Measurements from ENCODE around the gene LUC7L3.

The LUC7L3 gene

DNA sequence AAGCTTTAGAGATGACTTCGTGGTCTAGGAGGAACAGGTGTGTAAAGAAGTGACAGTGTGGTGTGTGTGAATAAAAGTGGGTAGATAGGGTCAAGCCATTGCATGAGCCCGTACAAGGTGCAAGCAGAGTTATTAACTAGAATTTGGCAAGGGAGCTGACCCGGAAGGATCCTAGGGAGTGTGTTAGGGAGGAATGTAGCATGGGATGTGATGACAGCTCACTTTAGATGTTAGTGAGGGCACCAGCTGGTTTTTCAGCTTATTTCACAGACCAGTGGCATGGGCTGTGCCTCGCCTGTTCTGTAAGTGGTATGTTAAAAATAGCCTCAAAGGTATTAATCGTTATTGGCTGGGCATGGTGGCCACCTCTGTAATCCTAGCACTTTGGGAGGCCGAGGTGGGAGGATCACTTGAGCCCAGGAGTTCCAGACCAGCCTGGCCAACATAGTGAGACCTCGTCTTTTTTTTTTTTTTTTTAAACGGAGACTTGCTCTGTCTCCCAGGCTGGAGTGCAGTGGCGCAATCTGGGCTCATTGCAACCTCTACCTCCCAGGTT lies 39.7 kb downstream of the LUC7L3 start:
- Histone ChIP-seq H3K79me2 (ENCODE audit: insufficient read depth, low read length) (no peaks in the 10 kb centered on the region), H2AFZ (ENCODE audit: low read length) (no peak overlapping the region), H3K4me2 (ENCODE audit: low read length) (no peak overlapping the region), H3K27ac (ENCODE audit: low read depth, low read length, poor library complexity, severe bottlenecking) (no peak overlapping the region), H3F3A (ENCODE audit: insufficient read depth, low read length) (peaks cover 3% of the 10 kb centered on the region; the same call in 1 of the 2 replicates), H3K36me3 (ENCODE audit: insufficient read depth, low read length) (peaks cover 19% of the 10 kb centered on the region), H3K9me2 (ENCODE audit: low read depth, low read length) (no peaks in the 10 kb centered on the region), H3K9ac (ENCODE audit: low read length) (no peak overlapping the region), H3K27me3 (ENCODE audit: insufficient read depth, low read length) (no peaks in the 10 kb centered on the region), H3K4me3 (ENCODE audit: low read depth, low read length, poor library complexity, severe bottlenecking) (no peak overlapping the region), H3K4me1 (ENCODE audit: insufficient read depth, low read length, severe bottlenecking) (peaks cover 16% of the 10 kb centered on the region), H4K20me1 (ENCODE audit: insufficient read depth, low read length) (no peaks in the 10 kb centered on the region), H3K9me3 (ENCODE audit: low read length) (no peaks in the 10 kb centered on the region)
- TF ChIP-seq CTCF (IDR thresholded peaks at IDR 0.05; ENCODE audit: low read length) (no peak), EZH2 (IDR thresholded peaks at IDR 0.05; ENCODE audit: borderline replicate concordance, low read length) (no peak)

DNA sequence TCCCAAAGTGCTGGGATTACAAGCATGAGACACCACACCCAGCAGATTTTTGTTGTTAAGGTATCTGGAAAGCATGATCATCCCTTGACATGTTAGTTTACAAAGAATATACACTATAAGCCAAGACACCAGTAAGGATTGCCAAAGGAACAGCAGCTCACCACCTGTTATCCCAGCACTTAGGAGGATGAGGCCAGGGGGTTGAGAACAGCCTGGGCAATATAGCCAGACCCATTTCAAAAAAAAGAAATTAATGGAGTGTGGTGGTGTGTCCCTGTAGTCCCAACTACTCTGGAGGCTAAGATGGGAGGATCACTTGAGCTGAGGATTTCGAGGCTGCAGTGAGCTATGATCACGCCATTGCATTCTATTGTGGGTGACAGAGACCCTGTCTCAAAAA lies 42.8 kb downstream of the LUC7L3 start:
- no peak overlapping the region for H3K4me3 ChIP-seq (ENCODE audit: low read depth, low read length, poor library complexity, severe bottlenecking)
- H3K79me2 ChIP-seq (ENCODE audit: insufficient read depth, low read length): no peaks in the 10 kb centered on the region
- H3K9me3 ChIP-seq (ENCODE audit: low read length): no peaks in the 10 kb centered on the region
- no peak for TF ChIP-seq EZH2 (IDR thresholded peaks at IDR 0.05; ENCODE audit: borderline replicate concordance, low read length)
- no peak for TF ChIP-seq CTCF (IDR thresholded peaks at IDR 0.05; ENCODE audit: low read length)
- H3K27ac ChIP-seq (ENCODE audit: low read depth, low read length, poor library complexity, severe bottlenecking): no peak overlapping the region
- no peak overlapping the region for H3K4me2 ChIP-seq (ENCODE audit: low read length)
- H3K27me3 ChIP-seq (ENCODE audit: insufficient read depth, low read length): no peaks in the 10 kb centered on the region
- H3K9ac ChIP-seq (ENCODE audit: low read length): no peak overlapping the region
- H3K4me1 ChIP-seq (ENCODE audit: insufficient read depth, low read length, severe bottlenecking): peaks cover 39% of the 10 kb centered on the region
- H4K20me1 ChIP-seq (ENCODE audit: insufficient read depth, low read length): no peaks in the 10 kb centered on the region
- H3F3A ChIP-seq (ENCODE audit: insufficient read depth, low read length): peaks cover 3% of the 10 kb centered on the region; the same call in 1 of the 2 replicates
- no peaks in the 10 kb centered on the region for H3K36me3 ChIP-seq (ENCODE audit: insufficient read depth, low read length)
- no peak overlapping the region for H2AFZ ChIP-seq (ENCODE audit: low read length)
- no peaks in the 10 kb centered on the region for H3K9me2 ChIP-seq (ENCODE audit: low read depth, low read length)

DNA sequence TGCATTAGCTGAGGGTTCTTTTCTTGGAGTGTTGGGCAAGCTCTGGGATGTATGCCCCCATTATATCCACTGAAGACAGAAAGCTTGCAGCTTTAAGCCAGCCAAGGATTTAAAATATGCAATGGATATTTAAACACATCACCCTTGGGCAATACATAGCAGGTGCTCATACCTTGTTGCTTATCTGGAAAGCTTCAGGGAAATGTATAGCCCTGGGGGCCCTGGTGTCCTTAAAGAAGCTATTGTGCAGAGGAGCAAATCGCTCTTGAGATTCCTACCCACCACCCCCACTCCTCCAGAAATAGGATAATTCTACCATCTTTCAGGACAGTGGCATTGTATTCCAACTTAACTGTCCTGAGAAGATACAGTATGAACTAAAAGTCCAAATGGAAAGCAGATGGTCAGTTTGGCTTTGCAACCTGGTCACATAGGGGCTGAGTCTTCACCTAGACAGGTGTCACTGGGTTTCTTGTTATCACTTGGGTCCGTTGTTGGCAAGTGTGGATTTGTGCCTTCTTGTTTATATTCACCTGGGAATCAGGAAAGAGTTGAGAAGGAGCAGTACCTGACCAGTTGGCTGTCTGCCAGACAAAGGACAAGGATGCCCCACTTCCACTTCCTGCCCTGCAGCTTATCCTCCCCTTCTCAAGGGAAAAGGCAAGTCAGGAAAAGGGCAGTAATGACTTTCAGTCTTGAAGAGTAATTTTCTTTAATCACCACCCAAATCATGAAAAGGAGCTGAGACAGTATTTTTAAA lies 44.5 kb downstream of the LUC7L3 start:
- TF ChIP-seq EZH2 (IDR thresholded peaks at IDR 0.05; ENCODE audit: borderline replicate concordance, low read length) (no peak), CTCF (IDR thresholded peaks at IDR 0.05; ENCODE audit: low read length) (no peak)
- no peaks in the 10 kb centered on the region for H3K27me3 ChIP-seq (ENCODE audit: insufficient read depth, low read length)
- H3K9me2 ChIP-seq (ENCODE audit: low read depth, low read length): no peaks in the 10 kb centered on the region
- no peak overlapping the region; the same call in 1 of the 2 replicates for H3K9ac ChIP-seq (ENCODE audit: low read length)
- no peaks in the 10 kb centered on the region for H3K36me3 ChIP-seq (ENCODE audit: insufficient read depth, low read length)
- peak overlapping the region; percentile 78 for H3K27ac ChIP-seq (ENCODE audit: low read depth, low read length, poor library complexity, severe bottlenecking)
- no peaks in the 10 kb centered on the region for H3F3A ChIP-seq (ENCODE audit: insufficient read depth, low read length)
- no peaks in the 10 kb centered on the region for H4K20me1 ChIP-seq (ENCODE audit: insufficient read depth, low read length)
- H3K4me2 ChIP-seq (ENCODE audit: low read length): peak overlapping the region; percentile 61; the same call in 1 of the 2 replicates
- H3K79me2 ChIP-seq (ENCODE audit: insufficient read depth, low read length): no peaks in the 10 kb centered on the region
- no peak overlapping the region for H2AFZ ChIP-seq (ENCODE audit: low read length)
- H3K4me3 ChIP-seq (ENCODE audit: low read depth, low read length, poor library complexity, severe bottlenecking): no peak overlapping the region
- peaks cover 39% of the 10 kb centered on the region for H3K4me1 ChIP-seq (ENCODE audit: insufficient read depth, low read length, severe bottlenecking)
- H3K9me3 ChIP-seq (ENCODE audit: low read length): no peaks in the 10 kb centered on the region

All from OCI-LY1 (cell line).